Central memory CD4-positive, alpha-beta T cell (primary cell): ENCODE results near the gene AKR1A1.
"Not testable (repeated sequence)": the region's sequence is repeated elsewhere in the genome, so short reads cannot be mapped to it uniquely, and the experiment has no call there.

Experiments used
- DNase-seq: peaks from one replicate; pipeline ENCODE4 v3.0.0; 2022
- total RNA-seq, 3 experiments: gene quantifications; one replicate each; lab custom pipeline; 2026; lab: John Stamatoyannopoulos, UW

AKR1A1 gene
- 22.8 to 137 (median 63.8) reads per million in 3 experiments for total RNA-seq

- peak; percentile 85 for DNase-seq
Observed at GRCh38 chr1:45550401-45551351, at the start of gene AKR1A1. Gene AKR1A1, plus strand, starts transcription at chr1:45550826. Its CDS starts 10,969 bp downstream, at chr1:45561795.

DNA sequence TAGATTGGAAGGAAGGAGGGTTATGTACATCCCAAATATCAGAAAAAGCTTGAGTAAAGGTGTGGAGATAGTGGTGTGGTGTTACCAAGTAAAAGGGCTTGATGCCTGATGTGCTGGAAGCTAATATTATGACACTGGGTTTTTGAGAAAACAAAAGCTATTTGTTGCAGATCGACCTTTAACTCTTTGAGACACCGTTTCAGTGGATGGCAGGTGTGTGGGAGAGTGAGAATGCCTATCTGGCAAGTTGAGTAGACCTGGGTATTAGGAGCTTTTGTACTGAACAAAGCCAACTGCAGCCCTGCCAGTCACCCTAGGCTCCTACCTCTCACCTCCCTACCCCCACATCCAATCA is 49.1 kb upstream of the AKR1A1 start:
- no peak for DNase-seq

DNA sequence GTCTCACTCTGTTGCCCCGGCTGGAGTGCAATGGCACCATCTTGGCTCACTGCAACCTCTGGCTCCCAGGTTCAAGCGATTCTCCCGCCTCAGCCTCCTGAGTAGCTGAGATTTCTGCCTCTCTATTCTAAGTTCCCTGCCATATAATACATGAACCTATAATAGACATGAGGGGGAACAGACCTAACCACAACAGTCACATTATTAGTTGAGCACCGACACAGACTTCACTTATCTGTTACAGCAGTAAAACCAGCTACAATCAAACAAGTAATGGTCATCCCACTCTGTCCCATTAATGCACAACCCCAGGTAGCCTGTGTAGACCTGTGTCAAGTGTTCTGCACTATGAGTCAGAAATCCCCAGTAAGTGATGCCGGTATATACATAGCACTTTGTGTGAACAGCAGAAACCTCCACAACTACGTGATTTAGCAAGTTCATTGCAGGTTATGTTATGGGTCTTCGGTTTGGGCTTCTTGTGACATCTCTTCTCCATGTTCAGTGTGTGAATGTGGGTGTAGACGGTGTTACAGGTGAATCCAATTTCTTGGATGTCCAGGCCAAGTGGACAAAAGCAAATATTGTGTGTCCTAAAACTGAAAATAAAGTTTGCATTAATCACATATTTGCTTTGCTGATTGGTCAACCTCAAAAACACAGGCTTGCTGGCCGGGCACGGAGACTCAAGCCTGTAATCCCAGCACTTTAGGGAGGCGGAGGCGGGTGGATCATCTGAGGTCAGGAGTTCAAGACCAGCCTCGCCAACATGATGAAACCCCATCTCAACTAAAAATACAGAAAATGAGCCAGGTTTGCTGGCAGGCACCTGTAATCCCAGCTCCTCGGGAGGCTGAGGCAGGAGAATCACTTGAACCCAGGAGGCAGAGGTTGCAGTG is 46.9 kb upstream of the AKR1A1 start:
- DNase-seq = no peak

- DNase-seq = no peak
Observed at GRCh38 chr1:45507195-45507594, 43.4 kb upstream of the AKR1A1 start.

GRCh38 chr1:45507893-45508292 is 42.7 kb upstream of the AKR1A1 start:
- no peak for DNase-seq

DNA sequence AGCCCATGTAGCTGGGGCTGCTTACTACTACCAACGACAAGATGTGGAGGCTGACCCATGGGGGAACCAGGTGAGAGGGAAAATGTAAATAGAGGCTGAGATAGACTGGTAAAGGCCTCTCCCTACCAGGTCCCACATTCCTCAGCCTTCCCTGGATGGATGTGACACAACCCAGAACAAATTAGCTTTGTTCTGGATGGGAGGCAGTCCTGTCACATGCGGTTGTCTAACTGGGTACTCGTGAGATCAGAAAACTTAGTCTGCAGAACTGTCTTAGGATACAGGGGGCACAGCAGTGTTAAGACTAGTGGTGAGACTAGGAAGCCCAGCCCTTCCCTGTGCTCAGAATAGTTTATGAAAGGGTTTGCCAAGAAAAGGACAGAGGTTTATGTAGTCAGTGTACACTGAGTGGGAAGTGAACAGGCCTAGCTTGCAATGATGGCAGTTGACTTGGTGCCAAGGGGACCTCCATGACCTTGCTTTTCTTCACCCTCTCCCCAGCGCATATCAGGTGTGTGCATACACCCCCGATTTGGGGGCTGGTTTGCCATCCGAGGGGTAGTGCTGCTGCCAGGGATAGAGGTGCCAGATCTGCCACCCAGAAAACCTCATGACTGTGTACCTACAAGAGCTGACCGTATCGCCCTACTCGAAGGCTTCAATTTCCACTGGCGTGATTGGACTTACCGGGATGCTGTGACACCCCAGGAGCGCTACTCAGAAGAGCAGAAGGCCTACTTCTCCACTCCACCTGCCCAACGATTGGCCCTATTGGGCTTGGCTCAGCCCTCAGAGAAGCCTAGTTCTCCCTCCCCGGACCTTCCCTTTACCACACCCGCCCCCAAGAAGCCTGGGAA is 42.1 kb upstream of the AKR1A1 start:
- no peak for DNase-seq

GRCh38 chr1:45510036-45510971 is 40.3 kb upstream of the AKR1A1 start:
- no peak for DNase-seq

DNA sequence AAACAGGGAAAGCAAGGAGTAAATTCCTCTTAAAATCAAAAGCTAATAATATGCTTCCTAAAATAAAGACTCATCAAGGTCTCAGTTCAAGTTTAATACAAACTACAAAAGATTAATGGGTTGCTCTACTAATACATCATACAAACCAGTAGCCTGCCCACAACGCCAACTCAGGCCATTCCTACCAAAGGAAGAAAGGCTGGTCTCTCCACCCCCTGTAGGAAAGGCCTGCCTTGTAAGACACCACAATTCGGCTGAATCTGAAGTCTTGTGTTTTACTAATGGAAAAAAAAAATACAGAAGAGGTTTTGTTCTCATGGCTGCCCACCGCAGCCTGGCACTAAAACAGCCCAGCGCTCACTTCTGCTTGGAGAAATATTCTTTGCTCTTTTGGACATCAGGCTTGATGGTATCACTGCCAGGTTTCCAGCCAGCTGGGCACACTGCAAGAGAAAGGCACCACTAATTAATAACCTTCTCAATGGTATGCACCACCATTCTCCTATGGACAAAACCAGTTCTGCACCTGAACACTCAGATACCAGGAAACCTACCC is 39.6 kb upstream of the AKR1A1 start:
- no peak for DNase-seq

DNA sequence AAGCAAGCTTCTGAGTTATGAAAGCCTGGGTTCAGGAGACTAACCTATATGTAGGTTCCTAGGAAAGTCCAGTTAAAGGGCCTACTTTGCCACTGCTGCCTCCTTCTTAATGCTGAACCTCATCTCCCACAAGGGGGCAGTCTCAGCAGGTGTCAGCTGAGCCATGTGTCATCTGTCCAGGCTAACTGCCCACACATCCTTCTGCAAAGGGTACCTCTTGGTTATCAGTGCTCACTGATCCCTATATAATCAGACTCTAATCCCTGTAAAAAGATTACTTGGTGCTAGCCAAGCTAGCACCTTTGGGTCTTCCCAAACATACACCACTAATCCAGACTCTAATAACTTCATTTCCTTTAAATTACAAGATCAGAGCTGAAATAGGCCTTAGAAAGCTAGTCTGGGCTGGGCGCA is 38.0 kb upstream of the AKR1A1 start:
- peak; percentile 43 for DNase-seq

DNA sequence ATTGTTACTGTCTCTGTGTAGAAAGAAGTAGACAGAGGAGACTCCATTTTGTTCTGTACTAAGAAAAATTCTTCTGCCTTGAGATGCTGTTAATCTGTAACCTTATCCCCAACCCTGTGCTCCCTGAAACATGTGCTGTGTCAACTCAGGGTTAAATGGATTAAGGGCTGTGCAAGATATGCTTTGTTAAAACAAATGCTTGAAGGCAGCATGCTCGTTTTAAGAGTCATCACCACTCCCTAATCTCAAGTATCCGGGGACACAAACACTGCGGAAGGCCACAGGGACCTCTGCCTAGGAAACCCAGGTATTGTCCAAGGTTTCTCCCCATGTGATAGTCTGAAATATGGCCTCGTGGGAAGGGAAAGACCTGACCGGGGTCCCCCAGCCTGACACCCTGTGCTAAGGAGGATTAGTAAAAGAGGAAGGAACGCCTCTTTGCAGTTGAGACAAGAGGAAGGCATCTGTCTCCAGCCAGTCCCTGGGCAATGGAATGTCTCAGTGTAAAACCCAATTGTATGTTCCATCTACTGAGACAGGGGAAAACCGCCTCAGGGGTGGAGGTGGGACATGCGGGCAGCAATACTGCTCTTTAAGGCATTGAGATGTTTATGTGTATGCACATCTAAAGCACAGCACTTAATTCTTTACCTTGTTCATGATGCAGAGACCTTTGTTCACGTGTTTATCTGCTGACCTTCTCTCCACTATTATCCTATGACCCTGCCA is 36.9 kb upstream of the AKR1A1 start:
- DNase-seq = not testable (repeated sequence)

GRCh38 chr1:45516036-45516435 is 34.6 kb upstream of the AKR1A1 start:
- no peak for DNase-seq

DNA sequence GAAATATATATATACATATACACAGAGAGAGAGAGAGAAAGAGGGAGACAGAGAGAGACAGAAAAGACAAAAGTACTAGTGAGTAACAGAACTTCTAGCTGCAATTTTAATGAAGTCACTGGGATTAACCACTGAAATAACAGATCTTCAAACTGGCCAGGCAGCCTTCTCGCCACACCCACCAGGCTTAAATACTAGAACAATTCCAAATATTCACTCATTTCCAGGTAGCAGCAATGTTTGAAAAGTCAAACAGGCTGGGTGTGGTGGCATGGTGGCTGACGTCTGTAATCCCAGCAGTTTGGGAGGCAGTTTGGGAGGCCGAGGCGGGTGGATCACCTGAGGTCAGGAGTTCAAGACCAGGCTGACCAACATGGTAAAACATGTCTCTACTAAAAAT is 34.2 kb upstream of the AKR1A1 start:
- no peak for DNase-seq

DNA sequence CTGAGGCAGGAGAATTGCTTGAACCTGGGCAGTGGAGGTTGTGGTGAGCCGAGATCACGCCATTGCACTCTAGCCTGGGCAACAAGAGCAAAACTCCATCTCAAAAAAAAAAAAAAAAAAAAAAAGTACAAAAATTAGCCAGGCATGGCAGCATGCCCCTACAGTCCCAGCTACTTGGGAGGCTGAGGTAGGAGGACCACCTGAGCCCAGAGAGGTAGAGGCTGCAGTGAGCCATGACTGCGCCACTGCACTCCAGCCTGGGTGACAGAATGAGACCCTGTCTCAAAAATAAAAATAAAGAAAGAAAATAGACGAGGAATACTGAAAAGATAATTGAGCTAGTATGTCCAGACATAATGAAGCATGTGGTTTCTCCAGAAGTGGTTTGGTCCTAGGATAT is 32.3 kb upstream of the AKR1A1 start:
- not testable (repeated sequence) for DNase-seq

DNA sequence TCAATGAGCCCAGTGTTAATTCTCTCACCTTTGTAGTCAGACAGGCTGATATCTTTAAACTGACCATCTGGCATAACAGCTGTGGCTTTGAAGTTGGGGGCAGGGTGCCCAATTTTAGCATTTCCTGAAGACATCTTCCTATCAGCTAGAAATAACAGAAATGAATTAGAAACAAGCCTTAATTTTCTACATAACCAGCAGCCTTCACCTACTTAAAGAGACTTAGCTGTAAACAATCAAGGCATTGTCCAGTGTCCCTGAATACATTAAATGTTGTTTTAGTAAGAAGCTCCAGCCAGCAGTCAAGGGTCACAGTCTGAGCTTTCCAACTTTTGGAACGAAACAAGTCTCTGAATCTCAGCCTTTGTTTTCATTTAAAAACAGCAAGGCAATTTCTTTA is 31.7 kb upstream of the AKR1A1 start:
- DNase-seq = no peak

DNA sequence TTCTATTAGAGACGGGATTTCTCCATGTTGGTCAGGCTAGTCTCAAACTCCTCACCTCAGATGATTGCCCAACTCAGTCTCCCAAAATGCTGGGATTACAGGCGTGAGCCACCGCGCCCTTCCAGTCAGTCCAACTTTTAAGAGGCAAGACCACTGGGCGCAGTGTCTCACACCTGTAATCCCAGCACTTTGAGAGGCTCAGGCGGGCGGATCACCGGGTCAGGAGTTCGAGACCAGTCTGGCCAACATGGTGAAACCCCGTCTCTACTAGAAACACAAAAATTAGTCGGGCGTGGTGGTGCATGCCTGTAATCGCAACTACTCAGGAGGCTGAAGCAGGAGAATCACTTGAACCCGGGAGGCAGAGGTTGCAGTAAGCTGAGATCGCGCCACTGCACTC is 30.9 kb upstream of the AKR1A1 start:
- not testable (repeated sequence) for DNase-seq

DNA sequence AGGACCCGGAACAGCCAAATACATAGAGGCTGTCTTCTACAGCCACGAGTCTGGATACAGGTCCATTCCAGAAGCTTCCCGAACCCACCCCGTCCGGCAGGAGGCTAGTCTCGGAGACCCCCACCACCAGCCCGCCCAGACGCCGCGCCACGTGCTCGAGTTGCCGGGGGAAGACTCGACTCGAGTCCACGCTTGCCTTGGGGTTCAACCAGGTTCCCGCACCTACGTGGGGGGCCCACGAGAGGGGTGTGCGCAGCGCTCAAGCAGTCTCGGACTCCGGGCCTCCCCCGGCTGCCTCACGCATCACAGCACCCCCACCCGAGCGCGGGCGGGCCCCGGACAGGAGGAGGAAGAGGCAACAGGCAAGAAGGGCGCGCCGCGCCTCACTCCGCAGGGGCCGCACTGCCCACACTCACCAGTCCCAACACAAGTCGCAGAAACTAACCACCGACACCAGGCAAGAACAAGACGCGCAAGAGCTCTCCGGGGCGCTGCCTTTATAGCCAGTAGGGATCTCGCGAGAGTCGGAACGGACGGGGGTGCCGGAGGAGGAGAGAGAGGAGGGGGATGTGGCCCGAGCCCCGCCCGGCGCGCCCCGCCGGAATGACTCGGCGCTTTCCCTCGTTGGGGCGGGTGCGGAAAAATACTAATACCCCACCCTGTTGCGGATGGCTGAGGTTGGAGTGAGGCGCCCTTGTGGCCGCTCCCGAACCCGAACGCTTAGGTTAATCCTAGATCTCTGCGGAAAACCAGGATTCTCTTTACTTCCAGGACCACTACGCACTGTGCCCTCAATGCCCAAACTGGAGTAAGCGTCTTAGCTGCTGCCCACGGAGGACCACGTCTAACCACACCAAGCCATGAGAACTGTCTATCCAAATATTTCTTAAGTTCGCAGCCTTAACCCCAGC is 29.0 kb upstream of the AKR1A1 start, which contains the start of gene PRDX1:
PRDX1 (minus strand) TSS at position 472 of the 911 bp plus-strand sequence. CDS start 2,841 bp downstream, outside the sequence.
- DNase-seq = peak; percentile 94

GRCh38 chr1:45522324-45523104 is 28.1 kb upstream of the AKR1A1 start:
- no peak for DNase-seq

GRCh38 chr1:45523516-45523915 is 27.1 kb upstream of the AKR1A1 start:
- DNase-seq = not testable (repeated sequence)
